Fibroblast of peridontal ligament (primary cell): ENCODE results near the gene VPS37D.
A peak's percentile ranks its signal among the peaks of the same experiment; 100 is the strongest.
"Not testable (repeated sequence)": the region's sequence is repeated elsewhere in the genome, so short reads cannot be mapped to it uniquely, and the experiment has no call there.

Experiments used
- DNase-seq: peaks from one replicate; pipeline ENCODE4 v3.0.0-alpha.2; 2010; ENCODE audit errors: extremely low read depth

Gene VPS37D

GRCh38 chr7:73706126-73707044, 38.8 kb downstream of the VPS37D start:
- DNase-seq = no peak

DNA sequence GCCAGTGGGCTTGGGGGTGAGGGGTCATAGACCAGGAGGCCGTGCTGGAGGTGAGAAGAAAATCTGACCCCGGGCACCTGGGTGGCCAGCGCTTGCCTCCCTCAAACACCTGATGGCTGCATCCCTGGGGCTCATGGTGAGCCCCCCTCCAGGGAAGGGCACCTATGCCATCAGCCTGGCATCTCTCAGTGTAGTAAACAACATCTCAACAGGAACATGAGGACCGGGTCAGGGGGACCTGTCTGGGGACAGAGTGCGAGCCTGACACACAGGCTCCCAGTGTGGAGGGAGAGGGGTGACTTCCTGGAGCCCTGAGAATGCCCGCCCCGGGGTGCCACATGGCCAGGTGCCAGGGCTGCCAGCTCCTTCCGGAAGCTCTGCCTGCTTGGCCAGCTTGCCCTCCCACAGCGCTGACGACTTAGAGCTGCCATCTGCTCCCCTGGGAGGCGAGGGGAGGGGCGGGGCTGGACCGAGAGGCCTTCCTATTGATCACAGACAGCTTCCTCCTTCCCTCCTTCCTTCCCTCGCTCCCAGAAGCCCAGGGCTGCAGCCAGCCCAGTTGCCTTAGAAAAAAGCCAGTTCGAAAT, 39.5 kb downstream of the VPS37D start:
- no peak for DNase-seq

DNA sequence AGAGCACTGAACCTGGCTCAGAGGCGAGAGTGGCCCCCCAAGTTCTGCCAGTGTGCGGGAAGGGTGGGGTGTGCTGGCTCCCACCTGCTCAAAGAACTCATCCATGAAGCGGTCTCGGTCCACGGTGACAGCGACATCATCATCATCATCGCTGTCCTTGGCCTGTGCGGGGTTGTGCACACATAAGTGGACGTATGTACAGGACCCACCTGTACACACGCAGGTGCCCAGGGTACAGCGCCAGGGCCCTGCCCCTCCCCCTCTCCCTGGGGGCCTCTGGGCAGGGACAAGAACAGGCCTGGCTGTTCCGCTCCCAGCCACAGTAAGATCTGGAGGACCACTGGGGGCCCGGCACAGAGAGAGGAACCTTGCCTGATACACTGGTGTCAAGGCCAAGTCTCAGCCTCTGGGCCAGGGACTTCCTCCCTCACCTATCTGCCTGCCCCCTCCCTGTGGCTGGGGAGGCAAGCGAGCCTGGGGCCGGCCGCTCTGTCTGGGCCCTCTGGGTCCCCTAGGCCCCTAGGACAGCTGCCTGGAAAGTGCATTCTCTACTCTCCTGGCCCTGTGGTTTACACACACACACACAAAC, 41.4 kb downstream of the VPS37D start:
- DNase-seq = no peak

DNA sequence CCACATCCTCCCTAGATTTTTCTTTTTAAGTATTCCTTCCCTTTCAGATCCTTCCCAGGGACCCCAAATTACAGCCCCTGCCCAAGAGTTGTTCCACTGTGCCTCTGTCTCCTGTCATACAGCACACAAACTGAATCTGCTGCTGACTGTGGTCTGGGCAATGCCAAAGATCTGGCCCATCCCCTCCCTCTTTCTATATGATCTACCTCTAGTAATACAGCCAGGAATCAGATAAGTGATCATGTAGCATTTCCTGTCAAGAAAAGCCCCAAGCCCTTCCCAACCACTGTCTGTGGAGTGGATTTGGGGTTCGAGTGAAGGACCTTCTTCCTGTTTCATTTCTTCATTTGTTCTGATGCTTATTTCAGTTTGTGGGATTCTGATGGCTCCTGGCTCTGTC, 45.1 kb downstream of the VPS37D start:
- no peak for DNase-seq

DNA sequence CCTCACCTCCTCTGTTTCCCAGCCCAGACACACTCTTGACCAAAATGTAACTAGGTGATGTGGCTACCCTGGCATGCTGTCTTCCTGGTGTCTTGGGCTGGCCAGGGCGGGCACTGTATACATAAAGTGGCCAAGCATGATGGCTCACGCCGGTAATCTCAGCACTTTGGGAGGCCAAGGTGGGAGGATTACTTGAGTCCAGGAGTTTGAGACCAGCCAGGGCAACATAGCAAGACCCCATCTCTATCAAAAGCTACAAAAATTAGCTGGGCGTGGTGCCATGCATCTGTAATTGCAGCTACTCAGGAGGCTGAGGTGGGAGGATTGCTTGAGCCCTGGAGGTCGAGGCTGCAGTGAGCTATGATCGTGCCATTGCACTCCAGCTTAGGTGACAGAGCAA, 45.7 kb downstream of the VPS37D start:
- DNase-seq = not testable (repeated sequence)

DNA sequence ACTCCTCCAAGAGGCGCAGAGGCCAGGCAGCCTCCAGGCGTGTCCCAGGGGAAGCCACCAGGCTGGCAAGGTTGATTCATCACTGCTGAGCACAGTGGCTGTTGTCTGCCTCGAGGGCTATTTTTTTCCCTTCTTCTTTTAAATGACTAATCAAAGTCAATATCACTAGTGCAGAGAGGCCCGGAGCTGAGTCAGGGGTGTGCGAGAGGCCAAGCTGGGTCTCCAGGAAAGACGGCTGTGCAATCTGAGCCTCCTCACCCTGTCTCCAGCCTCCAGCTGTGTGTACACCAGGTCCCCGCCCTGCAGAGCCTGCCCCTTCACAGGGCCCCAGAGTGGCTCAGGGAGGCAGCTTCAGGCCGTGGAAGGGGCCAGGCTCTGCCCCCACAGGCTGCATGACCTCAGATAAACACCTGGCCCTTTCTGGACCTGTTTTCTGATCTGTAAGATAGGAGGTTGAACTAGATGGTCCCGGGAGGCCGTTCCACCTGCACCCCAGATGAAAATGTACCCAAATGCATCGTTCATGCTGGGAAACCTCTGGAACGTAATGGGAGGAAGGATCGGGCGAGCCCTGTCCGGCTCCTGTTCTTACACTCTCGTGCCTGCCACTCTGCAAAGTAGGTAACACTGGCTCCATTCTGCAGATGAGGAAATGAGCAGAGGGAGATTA, 48.2 kb downstream of the VPS37D start:
- peak; percentile 93 for DNase-seq

DNA sequence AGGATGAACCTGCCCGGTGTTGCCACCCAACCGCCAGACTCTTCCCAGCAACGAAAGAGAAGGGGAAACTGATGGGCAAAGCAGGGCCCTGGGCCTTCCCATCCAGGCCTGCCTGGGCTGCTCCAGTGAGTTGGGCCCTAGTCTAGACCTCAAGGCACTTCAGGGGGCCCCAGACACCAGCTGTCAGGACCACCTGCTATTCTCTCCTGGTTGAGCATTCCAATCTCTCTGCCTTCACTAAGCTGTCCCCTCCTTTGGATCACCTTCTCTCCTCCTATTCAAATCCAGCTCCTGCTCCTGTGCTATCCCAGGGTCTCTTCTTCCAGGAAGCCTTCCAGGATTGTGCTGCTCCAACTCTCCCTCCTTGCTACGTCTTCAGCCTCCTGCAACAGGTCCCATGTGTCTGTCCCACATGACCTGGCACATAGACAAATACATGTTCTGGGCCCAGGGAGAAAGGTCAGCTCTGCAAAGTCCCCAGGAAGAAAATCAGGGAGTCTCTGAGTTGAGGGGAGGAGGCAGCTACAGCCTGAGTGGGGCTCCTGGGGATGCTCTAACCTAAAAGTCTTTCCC, 48.8 kb downstream of the VPS37D start:
- no peak for DNase-seq

- DNase-seq = peak; percentile 34
Observed at GRCh38 chr7:73717025-73717807, 49.6 kb downstream of the VPS37D start.

- DNase-seq = peak; percentile 62
Observed at GRCh38 chr7:73717991-73718405, 50.4 kb downstream of the VPS37D start.

GRCh38 chr7:73718438-73718881, 50.8 kb downstream of the VPS37D start:
- no peak for DNase-seq

DNA sequence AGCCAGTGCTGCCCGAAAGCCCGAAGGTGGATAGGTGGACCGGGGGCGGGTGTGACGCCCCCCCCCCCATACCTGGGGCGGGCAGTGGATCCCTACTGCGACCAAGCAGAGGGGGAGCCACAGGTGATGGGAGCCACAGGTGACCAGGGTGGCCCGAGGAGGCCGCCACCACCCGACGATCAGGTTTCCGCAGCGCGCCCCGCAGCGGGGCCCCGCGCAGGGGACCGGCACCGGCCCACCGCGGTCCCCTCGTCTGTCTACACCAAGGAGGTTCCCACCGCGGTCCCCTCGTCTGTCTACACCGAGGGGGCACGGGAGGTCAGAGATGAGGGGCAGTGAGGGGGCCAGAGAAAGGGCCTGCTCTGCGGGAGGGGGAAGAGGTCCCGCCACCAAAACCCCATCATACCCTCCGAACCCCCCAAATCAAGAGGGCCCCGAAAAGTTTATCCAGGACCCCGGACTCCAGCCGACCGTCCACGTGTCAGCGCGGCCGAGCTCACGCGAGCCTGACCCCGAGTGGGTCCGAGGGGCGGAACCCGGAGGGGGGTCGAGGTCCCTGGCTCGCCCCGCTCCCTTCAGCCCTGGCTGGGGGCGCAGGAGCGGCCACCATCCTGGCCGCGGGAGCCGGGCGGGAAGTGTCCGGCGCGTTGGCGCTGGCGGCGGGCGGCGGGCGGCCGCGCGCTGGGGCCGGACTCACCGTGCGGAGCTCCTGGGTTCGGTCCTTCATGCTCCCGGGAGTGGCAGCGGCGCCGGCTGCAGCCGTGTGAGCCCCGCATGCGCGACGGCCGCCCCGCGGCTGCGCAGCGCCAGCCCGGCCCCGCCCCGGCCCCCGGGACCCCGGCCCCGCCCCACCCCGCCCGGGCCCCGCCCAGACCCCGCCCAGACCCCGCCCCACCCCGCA, 51.5 kb downstream of the VPS37D start, which contains the start of gene STX1A:
TSS of gene STX1A (minus strand) at position 765 of the 901 bp plus-strand sequence. CDS start at position 727, 38 bp downstream.
- DNase-seq = peak; percentile 45

DNA sequence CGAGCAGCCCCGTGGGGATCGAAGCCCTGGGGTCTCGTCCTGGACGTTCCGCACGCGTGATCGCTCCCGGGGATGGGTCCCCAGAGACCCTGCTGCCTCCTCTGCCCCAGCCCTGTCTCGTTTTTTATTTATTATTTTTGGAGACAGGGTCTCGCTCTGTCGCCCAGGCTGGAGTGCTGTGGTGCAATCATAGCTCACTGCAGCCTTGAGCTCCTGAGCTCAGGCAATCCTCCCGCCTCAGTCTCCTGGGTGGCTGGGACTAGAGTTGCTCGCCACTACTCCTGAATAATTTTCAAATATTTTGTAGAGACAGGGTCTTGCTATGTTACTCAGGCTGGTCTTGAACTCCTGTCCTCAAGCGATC, 52.2 kb downstream of the VPS37D start:
- DNase-seq = no peak

DNA sequence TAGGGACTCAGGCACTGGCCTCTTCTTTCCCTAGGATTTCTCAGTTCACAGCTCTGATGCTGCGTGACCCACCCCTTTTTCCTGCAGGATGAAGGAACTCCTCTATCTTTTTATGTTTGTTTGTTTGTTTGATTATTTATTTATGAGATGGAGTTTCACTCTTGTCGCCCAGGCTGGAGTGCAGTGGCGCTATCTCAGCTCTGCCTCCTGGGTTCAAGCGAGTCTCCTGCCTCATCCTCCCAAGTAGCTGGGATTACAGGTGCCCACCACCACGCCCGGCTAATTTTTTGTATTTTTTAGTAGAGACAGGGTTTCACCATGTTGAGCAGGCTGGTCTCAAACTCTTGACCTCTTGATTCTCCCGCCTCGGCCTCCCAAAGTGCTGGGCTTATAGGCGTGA, 52.8 kb downstream of the VPS37D start:
- DNase-seq = not testable (repeated sequence)

- no peak for DNase-seq
Observed at GRCh38 chr7:73721377-73721817, 53.8 kb downstream of the VPS37D start.
